ENCODE data around the gene DESI1.

The DESI1 gene

GRCh38 chr22:41578114-41578513 is 42.7 kb downstream of the DESI1 start (continued):
- TF ChIP-seq ZBTB10 (tag by site-specific recombination; IDR thresholded peaks at IDR 0.05) = no peak
- no peak for TF ChIP-seq PRDM4 (tag by site-specific recombination; IDR thresholded peaks at IDR 0.05)
- no peak for TF ChIP-seq ZNF280C (tag by site-specific recombination; IDR thresholded peaks at IDR 0.05)
- no peak for TF ChIP-seq ZNF394 (tag by site-specific recombination; IDR thresholded peaks at IDR 0.05; ENCODE audit: borderline replicate concordance)
- TF ChIP-seq ZNF10 (tag by site-specific recombination; IDR thresholded peaks at IDR 0.05) = no peak
- no peak for TF ChIP-seq ZNF792 (tag by site-specific recombination; IDR thresholded peaks at IDR 0.05)

- Histone ChIP-seq H3K9me3 (ENCODE audit: control insufficient read depth, insufficient read depth, low read depth, low read length) (no peaks in the 10 kb centered on the region), H3K4me3 (ENCODE audit: low read depth, low read length) (no peak overlapping the region), H3K36me3 (ENCODE audit: control insufficient read depth in 2 of 2, insufficient read depth in 1 of 2, low read length in 2 of 2) (peaks cover under 1 to 60% of the 10 kb centered on the region in 2 experiments; a peak in 2 of 3 replicates), H3K27ac (ENCODE audit: extremely low read depth, low read depth, low read length) (no peak overlapping the region), H3K4me1 (ENCODE audit: control insufficient read depth, insufficient read depth, low read length) (no peaks in the 10 kb centered on the region)
- ChIA-PET POLR2A (interaction anchor here (1.2 to 9.9 kb wide), 5 partner anchors 11 to 44 kb away, joined by 3 to 85 read pairs (median 4); partner anchors contain the start of genes CSDC2, DESI1, PMM1 and XRCC6), CTCF (interaction anchor here (0.6 to 4.0 kb wide), 13 partner anchors 9 to 392 kb away, joined by 3 to 36 read pairs (median 6); partner anchors contain the start of genes CSDC2, PMM1 and POLR3H)
- TF ChIP-seq CTCF (tag by site-specific recombination; IDR thresholded peaks at IDR 0.05) (peak; percentile 89), ZFP69B (tag by site-specific recombination; IDR thresholded peaks at IDR 0.05) (peak; percentile 40; the same call in 1 of the 2 replicates), ZNF654 (tag by site-specific recombination; IDR thresholded peaks at IDR 0.05; ENCODE audit: low read depth) (peak; percentile 42), ZNF585B (tag by site-specific recombination; IDR thresholded peaks at IDR 0.05) (no peak)
Observed at GRCh38 chr22:41576877-41577276, 44.0 kb downstream of the DESI1 start.

- no peak overlapping the region for H3K27ac ChIP-seq (ENCODE audit: extremely low read depth, low read depth, low read length)
- peaks cover 0 to 59% of the 10 kb centered on the region in 2 experiments; a peak in 2 of 3 replicates for H3K36me3 ChIP-seq (ENCODE audit: control insufficient read depth in 2 of 2, insufficient read depth in 1 of 2, low read length in 2 of 2)
- ChIA-PET CTCF (interaction anchor here (1.0 to 3.5 kb wide), 3 partner anchors 15 to 22 kb away, joined by 3 to 36 read pairs (median 4); partner anchors contain the start of gene CSDC2), POLR2A (interaction anchor here (2.2 to 9.9 kb wide), 2 partner anchors 14 to 15 kb away, joined by 10 to 85 read pairs; partner anchors contain the start of genes CSDC2 and PMM1)
- H3K9me3 ChIP-seq (ENCODE audit: control insufficient read depth, insufficient read depth, low read depth, low read length) = no peaks in the 10 kb centered on the region
- no peak overlapping the region for H3K4me3 ChIP-seq (ENCODE audit: low read depth, low read length)
- H3K4me1 ChIP-seq (ENCODE audit: control insufficient read depth, insufficient read depth, low read length) = no peaks in the 10 kb centered on the region
- no peak for TF ChIP-seq ZBTB21 (tag by site-specific recombination; IDR thresholded peaks at IDR 0.05)
- no peak for TF ChIP-seq ZNF114 (tag by site-specific recombination; IDR thresholded peaks at IDR 0.05)
- TF ChIP-seq ZNF426 (tag by site-specific recombination; IDR thresholded peaks at IDR 0.05) = no peak
- TF ChIP-seq ZNF596 (tag by site-specific recombination; IDR thresholded peaks at IDR 0.05) = no peak
- no peak for TF ChIP-seq TRIM28 (IDR thresholded peaks at IDR 0.05; ENCODE audit: borderline replicate concordance, low read length)
- no peak for TF ChIP-seq ZFP3 (tag by site-specific recombination; IDR thresholded peaks at IDR 0.05; ENCODE audit: low read depth)
- TF ChIP-seq FEZF1 (tag by site-specific recombination; IDR thresholded peaks at IDR 0.05) = no peak
- TF ChIP-seq ZNF248 (tag by site-specific recombination; IDR thresholded peaks at IDR 0.05) = no peak
- no peak for TF ChIP-seq ZNF2 (tag by site-specific recombination; IDR thresholded peaks at IDR 0.05)
- TF ChIP-seq ZNF513 (tag by site-specific recombination; IDR thresholded peaks at IDR 0.05) = no peak
- TF ChIP-seq ZNF132 (tag by site-specific recombination; IDR thresholded peaks at IDR 0.05; ENCODE audit: borderline replicate concordance) = no peak
- TF ChIP-seq ZNF416 (tag by site-specific recombination; IDR thresholded peaks at IDR 0.05) = no peak
- TF ChIP-seq ZNF623 (tag by site-specific recombination; IDR thresholded peaks at IDR 0.05) = no peak
Observed at GRCh38 chr22:41575533-41575932, 45.3 kb downstream of the DESI1 start.
